Neural progenitor cell (in vitro differentiated cells): ENCODE data around the gene NHLRC3. TPM values are rescaled to one million over a fixed set of nuclear protein-coding genes. Genes with fewer than 3 reads are reported as not detected.
"Not testable (repeated sequence)": the region's sequence is repeated elsewhere in the genome, so short reads cannot be mapped to it uniquely, and the experiment has no call there.

Experiments used
- DNase-seq: peaks from one replicate; pipeline ENCODE4 v3.0.0-alpha.2; 2016; ENCODE audit warnings: low spot score
- H2AFZ ChIP-seq: fragments of 200-600 bp; sonication (generic); replicated peaks from 2 replicates; pipeline ENCODE4 v1.6.1; 2016; ENCODE audit warnings: antibody characterized with exemption
- H3F3A ChIP-seq: fragments of 200-600 bp; sonication (generic); 2 replicates; pipeline ENCODE4 v1.6.1; 2016; ENCODE audit warnings: antibody characterized with exemption, low read depth
- H3K27ac ChIP-seq: fragments of 200-600 bp; sonication (generic); 2 replicates; pipeline ENCODE4 v1.5.1; 2016; ENCODE audit warnings: mild to moderate bottlenecking
- H3K27me3 ChIP-seq: fragments of 200-600 bp; sonication (generic); 2 replicates; pipeline ENCODE4 v1.6.1; 2016; ENCODE audit warnings: mild to moderate bottlenecking, moderate library complexity
- H3K36me3 ChIP-seq: fragments of 200-600 bp; sonication (generic); 2 replicates; pipeline ENCODE4 v1.5.1; 2016
- H3K4me1 ChIP-seq: fragments of 200-600 bp; sonication (generic); 2 replicates; pipeline ENCODE4 v1.6.1; 2016; ENCODE audit warnings: mixed run types
- H3K4me2 ChIP-seq: fragments of 200-600 bp; sonication (generic); 2 replicates; pipeline ENCODE4 v1.6.1; 2016
- H3K4me3 ChIP-seq: fragments of 200-600 bp; sonication (generic); 2 replicates; pipeline ENCODE4 v1.5.1; 2016
- H3K79me2 ChIP-seq: fragments of 200-600 bp; sonication (generic); 2 replicates; pipeline ENCODE4 v1.6.1; 2016; ENCODE audit warnings: low read depth
- H3K9ac ChIP-seq: fragments of 200-600 bp; sonication (generic); 2 replicates; pipeline ENCODE4 v1.6.1; 2016
- H3K9me3 ChIP-seq: fragments of 200-600 bp; sonication (generic); 2 replicates; pipeline ENCODE4 v1.5.1; 2016; ENCODE audit warnings: low read depth
- H4K20me1 ChIP-seq: fragments of 200-600 bp; sonication (generic); 2 replicates; pipeline ENCODE4 v1.6.1; 2016; ENCODE audit warnings: low read depth
- H3K27ac Mint-ChIP-seq: 3 replicates; pipeline ENCODE4 v1.8.0; 2021; ENCODE audit warnings: mixed read lengths
- H3K27me3 Mint-ChIP-seq: 2 replicates; pipeline ENCODE4 v1.8.0; 2022; ENCODE audit warnings: low read depth, mild to moderate bottlenecking, inconsistent platforms, moderate library complexity, mixed read lengths; ENCODE audit not compliant: insufficient read depth
- H3K36me3 Mint-ChIP-seq: 3 replicates; pipeline ENCODE4 v1.8.0; 2021; ENCODE audit warnings: mixed read lengths
- H3K4me1 Mint-ChIP-seq: 3 replicates; pipeline ENCODE4 v1.8.0; 2021; ENCODE audit warnings: mixed read lengths
- H3K4me3 Mint-ChIP-seq: 3 replicates; pipeline ENCODE4 v1.8.0; 2021; ENCODE audit warnings: mild to moderate bottlenecking, moderate library complexity, mixed read lengths
- H3K9me3 Mint-ChIP-seq: 3 replicates; pipeline ENCODE4 v1.8.0; 2020; ENCODE audit warnings: mixed read lengths
- CTCF ChIP-seq: fragments of 200-600 bp; sonication (generic); IDR thresholded peaks from 2 replicates; pipeline ENCODE4 v1.5.1; 2017; ENCODE audit warnings: antibody characterized with exemption, mild to moderate bottlenecking
- EZH2 ChIP-seq: fragments of 200-600 bp; sonication (generic); IDR thresholded peaks from 2 replicates; pipeline ENCODE4 v1.6.1; 2017; ENCODE audit warnings: antibody characterized with exemption, mild to moderate bottlenecking, moderate library complexity
- EZH2phosphoT487 ChIP-seq: fragments of 200-600 bp; sonication (generic); IDR thresholded peaks from 2 replicates; pipeline ENCODE4 v1.6.1; 2017; ENCODE audit warnings: antibody characterized with exemption
- total RNA-seq: library from RNA; depleted of rRNA; stranded (reverse); fragments of >200 nt; gene quantifications from 2 replicates; pipeline ENCODE4 v1.2.3, GENCODE V29; 2015; ENCODE audit warnings: low replicate concordance

The NHLRC3 gene
- total RNA-seq, 1 donor from 2014 or later: 42.5 TPM

DNA sequence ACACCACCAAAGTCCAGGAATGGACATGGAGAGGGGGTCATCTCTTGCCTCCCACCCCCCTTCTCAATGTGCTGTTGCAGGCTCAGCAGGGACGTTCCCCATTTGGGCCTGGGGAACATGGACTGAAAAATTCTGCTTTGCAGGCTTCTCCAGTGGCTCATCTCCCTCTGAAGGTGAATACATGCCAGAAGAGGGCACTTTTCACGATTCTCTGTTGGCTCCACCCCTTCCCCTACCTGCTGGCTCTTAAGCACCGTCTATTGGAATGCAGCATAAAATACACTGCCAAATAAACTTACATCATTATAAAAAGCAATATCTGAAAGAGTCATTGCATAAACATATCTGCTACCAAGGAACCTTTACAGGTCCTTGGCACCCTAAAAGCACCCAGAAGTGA is 35.7 kb downstream of the NHLRC3 start:
- no peak overlapping the region for H2AFZ ChIP-seq

GRCh38 chr13:39086251-39086945 is 48.1 kb downstream of the NHLRC3 start:
- not testable (repeated sequence) for H3K27ac Mint-ChIP-seq, H3K4me1 ChIP-seq, H3K79me2 ChIP-seq, H3K36me3 Mint-ChIP-seq, H4K20me1 ChIP-seq, H3K27ac ChIP-seq, H3K27me3 ChIP-seq, H3K9ac ChIP-seq, H3K4me2 ChIP-seq, H3K4me3 Mint-ChIP-seq, H3K4me3 ChIP-seq, H2AFZ ChIP-seq, H3F3A ChIP-seq, H3K9me3 ChIP-seq, H3K27me3 Mint-ChIP-seq, DNase-seq, H3K36me3 ChIP-seq, H3K4me1 Mint-ChIP-seq
- H3K9me3 Mint-ChIP-seq: peaks cover 29% of the 10 kb centered on the region

More for the DNA sequence above, 35.7 kb downstream of the NHLRC3 start:
- Histone ChIP-seq H4K20me1 (no peaks in the 10 kb centered on the region), H3K4me1 (no peaks in the 10 kb centered on the region), H3K36me3 (no peaks in the 10 kb centered on the region), H3K4me2 (no peak overlapping the region), H3K27ac (no peak overlapping the region), H3F3A (no peaks in the 10 kb centered on the region), H3K4me3 (no peak overlapping the region), H3K9ac (no peak overlapping the region), H3K27me3 (no peaks in the 10 kb centered on the region), H3K79me2 (no peaks in the 10 kb centered on the region), H3K9me3 (peaks cover 2% of the 10 kb centered on the region)
- Mint-ChIP-seq H3K27me3 (no peaks in the 10 kb centered on the region), H3K27ac (no peak overlapping the region), H3K4me3 (no peak overlapping the region), H3K9me3 (peaks cover 3% of the 10 kb centered on the region), H3K4me1 (no peaks in the 10 kb centered on the region), H3K36me3 (no peaks in the 10 kb centered on the region)
- no peak for DNase-seq
- TF ChIP-seq EZH2 (no peak), EZH2phosphoT487 (no peak), CTCF (no peak)

DNA sequence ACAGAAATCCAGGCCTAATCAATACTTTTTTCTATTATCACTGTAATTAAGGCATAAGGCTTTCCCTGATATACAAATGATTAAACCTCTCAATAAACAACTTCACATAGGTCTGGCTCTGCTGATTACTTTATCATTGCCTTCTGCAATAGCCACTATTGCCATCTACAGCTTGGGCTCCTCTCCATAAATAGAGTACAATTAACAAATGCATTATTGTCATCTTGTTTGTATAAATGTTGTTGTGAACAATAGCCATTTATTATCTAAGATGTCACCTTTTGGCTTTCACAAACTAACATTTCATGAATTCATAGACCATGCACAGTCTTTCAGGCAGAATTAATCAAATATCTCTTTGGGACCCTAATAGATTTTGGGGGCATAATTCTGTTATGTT is 53.3 kb downstream of the NHLRC3 start:
- Mint-ChIP-seq H3K27ac (no peak overlapping the region), H3K9me3 (peaks cover 2% of the 10 kb centered on the region), H3K4me3 (no peak overlapping the region), H3K4me1 (no peaks in the 10 kb centered on the region), H3K36me3 (no peaks in the 10 kb centered on the region), H3K27me3 (no peaks in the 10 kb centered on the region)
- TF ChIP-seq EZH2phosphoT487 (no peak), CTCF (no peak), EZH2 (no peak)
- Histone ChIP-seq H3F3A (no peaks in the 10 kb centered on the region), H3K9ac (no peak overlapping the region), H3K4me1 (no peaks in the 10 kb centered on the region), H3K79me2 (no peaks in the 10 kb centered on the region), H4K20me1 (no peaks in the 10 kb centered on the region), H3K27me3 (no peaks in the 10 kb centered on the region), H3K4me3 (no peak overlapping the region), H3K9me3 (no peaks in the 10 kb centered on the region), H3K27ac (no peak overlapping the region), H3K4me2 (no peak overlapping the region), H2AFZ (no peak overlapping the region), H3K36me3 (no peaks in the 10 kb centered on the region)
- DNase-seq: no peak

DNA sequence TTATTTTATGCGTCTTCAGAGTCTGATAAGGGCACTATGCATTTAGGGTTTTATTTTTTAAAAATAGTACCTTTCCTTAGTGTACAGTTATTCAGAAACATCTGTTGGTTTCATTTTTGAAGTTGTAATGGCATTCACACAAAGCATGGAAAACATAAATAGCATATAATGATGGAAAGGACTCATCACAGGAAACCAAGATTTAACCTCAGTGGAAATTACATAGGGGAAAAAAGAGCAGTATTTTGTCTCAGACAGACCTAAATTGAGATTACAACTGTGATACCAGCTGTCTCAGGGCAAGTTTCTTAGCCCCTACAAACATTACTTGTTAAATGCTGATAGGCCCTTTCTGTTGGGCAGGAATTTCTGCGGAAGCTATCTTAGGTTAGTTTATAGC is 57.2 kb downstream of the NHLRC3 start:
- Histone ChIP-seq H3K4me2 (no peak overlapping the region), H3K4me1 (peaks cover 10% of the 10 kb centered on the region), H3K4me3 (no peak overlapping the region), H3K36me3 (no peaks in the 10 kb centered on the region), H3K9ac (no peak overlapping the region), H3K27ac (no peak overlapping the region), H3F3A (no peaks in the 10 kb centered on the region), H4K20me1 (no peaks in the 10 kb centered on the region), H3K27me3 (no peaks in the 10 kb centered on the region), H3K9me3 (no peaks in the 10 kb centered on the region), H2AFZ (peak overlapping the region; percentile 63), H3K79me2 (no peaks in the 10 kb centered on the region)
- no peaks in the 10 kb centered on the region for H3K4me1 Mint-ChIP-seq
- H3K27ac Mint-ChIP-seq: no peak overlapping the region
- no peaks in the 10 kb centered on the region for H3K9me3 Mint-ChIP-seq
- TF ChIP-seq EZH2 (no peak), EZH2phosphoT487 (no peak), CTCF (no peak)
- H3K27me3 Mint-ChIP-seq: no peaks in the 10 kb centered on the region
- DNase-seq: no peak
- no peak overlapping the region for H3K4me3 Mint-ChIP-seq
- H3K36me3 Mint-ChIP-seq: no peaks in the 10 kb centered on the region
